Colon (tissue), 2 donors: ENCODE measurements around the gene FBXW7.
"Not testable (repeated sequence)": the region's sequence is repeated elsewhere in the genome, so short reads cannot be mapped to it uniquely, and the experiment has no call there.

Source experiments
- FAIRE-seq: peaks from 2 replicates; lab custom pipeline; 2012; peaks lifted over from hg19 to GRCh38; lab: Jason Lieb, UNC
- donor health status: control.
- donor health status: control.

Gene FBXW7

DNA sequence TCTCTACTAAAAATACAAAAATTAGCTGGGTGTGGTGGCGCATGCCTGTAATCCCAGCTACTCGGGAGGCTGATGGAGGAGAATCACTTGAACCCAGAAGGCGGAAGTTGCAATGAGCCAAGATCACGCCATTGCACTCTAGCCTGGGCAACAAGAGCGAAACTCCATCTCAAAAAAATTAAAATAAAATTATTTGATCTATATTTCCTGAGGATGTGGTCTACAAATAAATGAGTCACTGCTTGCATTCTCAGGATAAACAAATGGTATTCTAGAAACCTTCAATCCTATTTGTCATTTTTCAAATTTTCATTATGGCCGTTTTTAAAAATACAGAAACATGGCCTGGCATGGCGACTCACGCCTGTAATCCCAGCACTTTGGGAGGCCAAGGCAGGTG lies 8.6 kb upstream of the FBXW7 start:
- not testable (repeated sequence) for FAIRE-seq

DNA sequence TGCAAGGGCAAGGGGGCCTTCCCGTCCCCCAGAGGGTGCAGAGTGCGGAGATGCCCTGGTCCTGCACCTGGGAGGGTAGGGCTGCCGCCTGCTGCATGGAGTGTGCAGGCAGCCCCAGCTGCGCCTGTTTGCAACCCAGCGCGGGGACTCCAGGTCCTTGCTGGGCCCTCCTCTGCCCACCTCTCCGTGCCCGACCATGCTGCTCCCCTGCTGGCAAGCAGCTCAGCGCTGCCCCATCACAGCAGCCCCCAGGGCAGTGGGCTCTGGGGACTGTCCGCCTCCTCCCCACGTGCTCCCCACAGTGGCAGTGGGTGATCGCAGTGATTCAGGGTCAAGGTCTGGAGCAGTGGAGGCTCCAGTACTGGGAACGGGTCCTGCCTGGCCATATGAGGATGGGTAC lies 5.0 kb upstream of the FBXW7 start:
- no peak for FAIRE-seq

DNA sequence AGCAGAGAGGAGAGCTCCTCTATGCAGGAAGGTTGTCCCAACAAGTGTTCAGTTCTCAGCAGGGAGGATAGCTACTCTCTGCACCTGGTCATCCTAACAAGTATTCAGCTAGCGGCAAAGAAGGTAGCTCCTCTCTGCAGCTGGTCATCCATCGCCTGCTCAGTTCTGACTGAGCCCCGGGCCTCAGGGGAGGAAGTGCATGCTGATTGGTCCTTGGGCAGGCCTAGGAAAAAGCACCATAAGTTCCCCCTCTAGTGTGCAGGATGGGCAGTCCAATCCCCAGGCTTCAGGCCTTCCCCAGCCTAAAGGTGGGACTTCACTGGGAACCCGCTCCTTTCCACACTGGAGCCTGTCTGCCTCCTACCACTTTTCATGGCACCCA lies 4.4 kb upstream of the FBXW7 start:
- no peak for FAIRE-seq

DNA sequence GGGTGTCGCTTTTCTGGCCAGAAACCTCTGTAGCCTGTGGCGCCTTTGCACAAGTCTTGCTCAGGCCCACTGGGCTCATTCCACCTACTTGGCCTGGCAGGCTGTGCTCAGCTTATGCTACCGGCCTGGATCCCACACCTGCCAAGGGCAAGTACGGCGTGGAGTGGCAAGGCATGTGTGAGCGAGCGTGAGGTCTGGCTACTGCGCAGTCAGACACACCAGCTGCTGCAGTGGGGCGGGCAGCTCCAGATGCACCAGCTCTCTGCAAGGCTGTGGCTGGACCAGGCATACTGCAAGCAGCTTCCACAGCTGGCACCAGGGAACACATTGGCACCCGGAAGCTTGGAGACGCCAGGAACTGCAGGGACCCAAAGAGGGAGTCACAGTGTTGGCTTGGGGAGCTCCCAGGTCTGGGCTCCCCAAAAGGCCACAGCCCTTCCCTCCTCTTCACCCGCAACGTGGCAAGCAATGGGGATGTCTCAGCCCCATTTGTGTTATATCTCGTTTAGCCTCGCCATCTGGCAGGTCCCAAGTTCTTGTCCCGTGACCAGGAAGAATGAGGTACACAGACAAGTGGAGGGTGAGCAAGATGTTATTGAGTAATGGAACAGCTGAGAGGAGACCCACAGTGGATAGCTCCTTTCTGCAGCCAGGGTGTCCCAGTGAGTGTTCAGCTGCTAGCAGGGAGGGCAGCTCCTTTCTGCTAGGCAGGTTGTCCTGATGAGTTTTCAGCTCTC lies 3.8 kb upstream of the FBXW7 start:
- no peak for FAIRE-seq

DNA sequence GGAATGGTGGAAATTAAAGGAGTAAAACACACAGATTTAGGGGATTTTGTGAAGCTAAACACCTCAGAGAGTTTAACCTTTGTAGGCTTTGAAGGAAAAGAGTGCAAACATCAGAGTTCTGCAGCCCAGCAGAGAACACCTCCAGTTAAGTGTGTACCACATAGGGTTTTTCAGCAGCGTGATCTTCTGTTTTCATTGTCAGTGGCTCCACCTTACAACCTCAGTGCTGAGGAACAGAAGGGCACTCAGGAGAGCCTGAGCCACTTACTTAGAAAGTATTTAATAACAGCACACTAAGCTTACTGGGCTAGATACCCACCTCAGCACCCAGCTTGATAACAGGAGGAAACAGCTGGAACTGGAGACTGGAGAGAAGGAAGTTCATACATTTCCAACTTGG lies 2.0 kb upstream of the FBXW7 start:
- FAIRE-seq: no peak

DNA sequence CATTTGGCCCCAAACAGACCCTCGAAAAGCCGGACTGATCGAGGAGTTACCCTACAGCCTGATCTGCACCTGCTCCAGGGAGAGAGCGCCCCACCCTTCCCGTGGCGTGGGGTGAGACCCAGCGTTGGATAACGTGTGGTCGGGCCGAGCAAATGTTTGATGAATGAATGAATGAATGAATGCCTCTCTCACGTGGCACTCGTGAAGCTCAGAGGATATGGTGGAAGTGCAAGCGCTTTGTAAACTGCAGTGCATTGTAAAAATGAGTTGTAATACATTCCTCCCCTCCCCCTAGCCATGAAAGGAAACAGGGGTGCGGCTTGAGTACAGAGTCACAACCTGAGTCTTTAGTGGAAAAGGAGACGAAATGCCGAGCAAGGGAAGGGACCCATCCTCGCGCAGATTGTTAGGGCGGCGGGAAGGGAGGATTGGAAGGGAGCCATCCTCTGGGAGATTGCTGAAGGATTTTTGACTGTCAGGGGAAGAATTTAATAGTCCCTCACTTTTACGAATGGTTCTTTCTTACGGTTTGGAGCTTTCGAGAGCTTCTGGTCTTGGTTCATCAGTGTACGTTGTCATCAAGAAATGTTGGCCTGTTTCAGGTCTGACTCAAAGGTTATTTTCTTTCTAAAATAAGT lies 772 bp upstream of the FBXW7 start:
- no peak for FAIRE-seq

DNA sequence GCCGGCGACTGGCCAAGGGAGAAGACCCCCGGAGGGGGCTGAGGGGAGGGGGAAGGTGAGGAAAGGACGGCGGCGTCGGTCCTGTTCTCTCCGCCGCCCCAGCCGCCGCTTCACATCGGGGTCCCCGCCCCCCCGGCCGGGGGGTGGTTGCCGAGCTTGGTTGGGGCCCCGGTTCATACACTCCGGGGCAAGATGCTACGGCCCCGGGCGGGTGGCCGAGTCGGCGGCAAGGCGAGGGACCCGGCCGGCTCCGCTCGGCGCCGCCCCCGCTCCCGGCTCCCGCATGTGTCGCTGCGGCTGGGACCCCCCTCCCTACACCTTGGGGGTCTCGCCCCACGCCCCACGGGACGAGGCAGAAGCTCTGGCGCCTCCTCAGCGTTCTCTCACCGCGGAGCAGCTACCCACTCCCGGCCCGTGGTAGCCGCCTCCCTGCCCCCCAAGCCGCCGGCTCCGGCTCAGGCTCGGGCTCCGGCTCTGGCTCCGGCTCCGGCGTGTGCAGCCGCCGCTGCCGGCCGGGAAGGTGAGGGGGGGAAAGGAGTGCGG lies 461 bp downstream of the FBXW7 start:
- no peak for FAIRE-seq

DNA sequence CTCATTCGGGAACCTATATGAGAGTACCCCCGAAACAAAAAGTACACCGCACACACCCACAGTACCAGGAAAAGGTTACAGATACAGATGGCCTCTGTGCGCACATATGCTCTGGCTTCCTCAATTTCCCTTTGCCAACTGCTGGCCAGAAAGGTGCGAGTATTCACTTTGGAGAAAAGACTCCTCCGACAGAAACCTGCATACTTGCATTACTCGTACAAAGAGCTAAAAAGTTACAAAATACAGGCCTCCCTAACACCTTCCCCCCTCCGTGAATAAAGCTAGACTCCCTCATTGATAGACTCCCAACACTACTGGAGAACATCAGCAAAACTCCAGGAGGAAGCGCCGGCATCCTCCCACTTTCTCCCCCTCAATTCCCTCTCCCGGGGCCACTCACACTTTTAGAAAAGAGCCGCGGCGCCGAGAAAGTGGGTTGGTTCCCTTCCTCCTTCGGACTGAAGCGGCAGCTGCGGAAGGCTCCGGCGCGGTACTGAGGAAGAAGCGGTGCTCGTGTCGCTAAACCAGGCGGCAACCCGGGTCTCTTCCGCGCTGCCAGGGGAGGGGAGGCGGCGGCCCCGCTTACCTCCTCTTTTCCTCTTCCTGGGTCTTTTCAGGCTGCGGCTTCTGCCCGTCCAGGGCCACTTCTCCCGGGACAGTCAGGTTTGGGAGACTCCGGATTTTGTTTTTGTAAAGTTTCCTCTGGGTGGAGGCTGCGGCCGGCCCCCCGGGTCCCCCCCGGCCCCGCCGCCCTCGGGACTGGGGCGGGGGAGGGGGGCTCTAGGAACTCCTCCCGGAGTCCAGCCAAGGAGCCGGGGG lies 1.1 kb downstream of the FBXW7 start:
- FAIRE-seq: no peak

DNA sequence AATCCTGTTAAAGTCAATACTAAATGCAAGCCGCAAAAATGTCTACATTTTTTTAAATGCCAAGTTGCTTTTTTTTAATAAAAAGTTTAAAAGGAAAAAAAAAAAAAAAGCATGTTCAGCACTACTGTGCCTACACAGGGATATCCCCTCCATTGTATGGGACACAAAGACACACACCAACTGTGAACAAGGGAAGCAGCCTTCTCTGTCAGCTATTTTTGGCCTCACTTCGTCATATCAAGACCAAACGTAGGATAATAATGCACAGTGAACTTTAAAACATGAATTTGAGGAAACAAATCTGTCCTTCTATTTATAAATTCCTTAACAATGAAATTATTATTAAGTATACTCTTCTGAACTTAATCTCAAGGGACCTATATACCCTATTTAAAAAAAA lies 4.4 kb downstream of the FBXW7 start:
- no peak for FAIRE-seq

DNA sequence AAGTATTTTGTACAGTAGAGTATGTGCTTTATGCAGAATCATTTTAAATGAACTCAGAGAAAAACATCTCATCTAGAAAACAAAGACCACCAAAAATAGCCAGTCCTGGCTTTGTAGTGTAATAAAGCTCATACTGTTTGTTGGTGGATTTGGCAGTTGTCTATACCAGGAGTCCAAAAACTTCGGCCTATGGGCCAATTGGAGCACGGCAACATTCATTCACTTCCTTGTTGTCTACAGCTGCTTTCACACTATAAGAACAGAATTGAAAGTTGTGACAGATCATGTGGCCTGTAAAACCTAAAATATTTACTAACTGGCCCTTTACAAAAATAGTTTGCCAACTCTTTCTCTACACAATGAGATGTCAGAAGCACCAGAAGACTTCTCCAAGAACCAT lies 5.3 kb downstream of the FBXW7 start:
- no peak for FAIRE-seq

DNA sequence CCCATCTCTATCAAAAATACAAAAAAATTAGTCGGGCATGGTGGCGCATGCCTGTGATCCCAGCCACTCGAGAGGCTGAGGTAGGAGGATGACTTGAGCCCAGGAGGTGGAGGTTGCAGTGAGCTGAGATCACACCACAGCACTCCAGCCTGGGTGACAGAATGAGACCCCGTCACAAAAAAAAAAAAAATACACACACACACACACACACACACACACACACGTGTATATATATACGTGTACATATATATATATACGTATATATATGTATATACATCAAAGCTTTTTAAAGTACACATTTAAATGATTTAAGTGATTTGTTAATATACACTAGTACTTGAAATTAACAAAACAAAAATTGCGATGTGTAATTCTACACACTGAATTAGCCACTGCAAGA lies 6.0 kb downstream of the FBXW7 start:
- FAIRE-seq: no peak

DNA sequence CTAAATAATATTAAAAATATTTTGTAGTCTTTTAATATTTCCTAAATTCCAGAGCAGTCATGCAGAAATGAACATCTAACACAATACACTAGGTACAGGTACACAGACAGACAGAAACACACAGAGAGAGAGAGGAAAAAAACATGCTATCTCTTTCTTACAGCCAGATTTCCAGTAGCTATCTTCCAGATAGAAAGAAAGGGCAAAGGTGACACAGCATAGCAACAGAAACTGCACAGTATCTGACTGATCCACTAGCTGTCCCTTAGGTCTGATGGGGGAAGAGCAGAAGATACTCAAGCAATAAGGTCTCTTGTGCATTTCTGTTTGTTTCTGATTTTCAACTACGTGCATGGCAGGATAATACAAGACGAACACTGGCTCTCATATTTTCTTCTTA lies 7.8 kb downstream of the FBXW7 start:
- FAIRE-seq: no peak

DNA sequence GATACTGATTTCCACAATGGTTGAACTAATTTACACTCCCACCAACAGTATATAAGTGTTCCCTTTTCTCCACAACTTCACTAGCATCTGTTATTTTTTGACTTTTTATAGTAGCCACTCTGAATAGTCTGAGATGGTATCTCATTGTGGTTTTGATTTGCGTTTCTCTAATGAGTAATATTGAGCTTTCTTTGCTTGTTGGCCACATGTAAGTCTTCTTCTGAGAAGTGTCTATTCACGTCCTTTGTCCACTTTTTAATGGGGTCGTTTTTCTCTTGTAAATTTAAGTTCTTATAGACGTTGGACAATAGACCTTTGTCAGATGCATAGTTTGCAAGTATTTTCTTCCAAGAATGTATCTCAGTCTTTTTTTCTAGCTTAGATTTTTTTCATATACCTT lies 10.0 kb downstream of the FBXW7 start:
- FAIRE-seq: no peak

DNA sequence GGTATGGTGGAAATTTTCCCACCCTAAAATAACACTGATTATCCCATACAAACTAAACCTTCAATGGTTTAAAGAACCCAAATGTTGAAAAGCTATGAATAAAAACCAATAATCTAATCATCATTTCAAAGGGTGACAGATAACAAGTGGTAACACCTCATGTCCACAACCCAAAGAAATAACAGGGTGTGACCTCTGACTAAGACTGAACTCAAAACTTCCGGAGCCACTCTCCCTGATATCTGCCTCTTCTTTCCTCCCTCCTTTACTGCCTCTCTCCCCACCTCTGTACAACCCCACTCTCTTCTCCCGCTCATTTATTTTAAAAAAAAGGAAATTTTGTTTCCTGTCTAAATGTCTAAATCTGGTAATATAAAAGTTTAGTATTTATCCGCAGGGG lies 11.5 kb downstream of the FBXW7 start:
- no peak for FAIRE-seq

DNA sequence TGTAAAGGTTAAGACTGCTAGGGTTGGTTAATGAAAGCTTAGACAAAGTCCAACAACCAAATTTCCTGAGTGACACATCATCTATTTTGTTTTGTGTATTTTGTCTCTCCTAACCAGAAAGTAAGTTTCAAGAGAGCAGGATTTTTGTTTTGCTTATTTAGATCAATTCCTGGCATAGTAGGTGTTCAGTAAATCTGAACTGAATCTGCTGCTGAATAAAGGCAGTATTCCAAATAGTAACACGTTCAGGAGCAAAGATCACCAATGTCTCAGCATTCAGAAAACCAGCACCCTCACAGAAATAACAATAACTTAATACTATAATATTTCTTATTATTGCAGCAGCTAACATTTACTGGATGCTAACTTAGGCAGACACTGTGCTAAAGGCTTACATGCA lies 12.2 kb downstream of the FBXW7 start:
- FAIRE-seq: no peak

DNA sequence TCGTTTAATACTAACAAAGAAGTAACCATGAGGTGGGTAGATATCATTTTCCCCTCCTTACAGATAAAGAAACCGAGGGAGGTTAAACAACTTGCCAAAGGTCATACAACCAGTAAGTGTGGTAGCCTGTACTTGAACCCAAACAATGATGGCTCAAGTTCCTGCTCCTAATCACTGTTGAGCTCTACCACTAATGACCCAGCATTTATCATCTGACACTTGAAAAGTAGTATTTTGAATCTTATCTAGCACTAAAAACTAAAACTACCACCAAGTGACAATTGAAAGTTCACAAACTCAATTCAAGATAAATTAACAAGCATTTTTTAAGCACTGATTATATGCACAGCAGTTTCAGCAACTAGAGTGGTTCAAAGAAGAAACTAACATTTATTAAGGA lies 13.1 kb downstream of the FBXW7 start:
- no peak for FAIRE-seq

DNA sequence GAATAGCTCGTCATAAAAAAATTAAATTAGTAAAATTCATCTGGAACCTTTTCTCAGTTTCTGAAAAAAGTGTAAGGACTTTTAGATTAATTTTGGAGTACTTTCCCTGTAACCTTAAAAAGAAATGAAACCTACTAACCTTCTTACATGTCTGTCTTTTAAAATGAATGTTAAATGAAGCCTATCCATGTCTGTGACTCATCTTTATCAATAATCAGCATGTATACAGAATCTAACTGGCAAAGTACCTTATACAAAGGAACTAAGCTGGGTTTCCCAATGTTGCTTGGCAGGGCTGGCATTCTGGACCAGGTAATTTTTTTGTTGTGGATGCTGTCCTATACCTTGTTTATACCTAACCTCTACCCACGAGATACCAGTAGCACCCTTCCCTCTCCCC lies 13.6 kb downstream of the FBXW7 start:
- no peak for FAIRE-seq

DNA sequence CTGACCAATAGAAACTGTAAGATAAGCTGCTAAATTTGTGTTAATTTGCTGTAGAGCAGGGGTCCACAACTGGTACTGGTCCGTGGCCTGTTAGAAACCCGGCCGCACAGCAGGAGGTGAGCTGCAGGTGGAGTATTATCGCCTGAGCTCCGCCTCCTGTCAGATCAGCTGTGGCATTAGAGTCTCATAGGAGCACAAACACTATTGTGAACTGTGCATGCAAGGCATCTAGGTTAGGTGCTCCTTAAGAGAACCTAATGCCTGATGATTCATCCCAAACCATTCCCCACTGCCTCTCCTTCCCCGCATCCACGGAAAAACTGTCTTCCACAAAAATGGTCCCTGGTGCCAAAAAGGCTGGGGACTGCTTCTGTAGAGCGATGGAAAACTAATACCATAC lies 19.7 kb downstream of the FBXW7 start:
- FAIRE-seq: no peak

DNA sequence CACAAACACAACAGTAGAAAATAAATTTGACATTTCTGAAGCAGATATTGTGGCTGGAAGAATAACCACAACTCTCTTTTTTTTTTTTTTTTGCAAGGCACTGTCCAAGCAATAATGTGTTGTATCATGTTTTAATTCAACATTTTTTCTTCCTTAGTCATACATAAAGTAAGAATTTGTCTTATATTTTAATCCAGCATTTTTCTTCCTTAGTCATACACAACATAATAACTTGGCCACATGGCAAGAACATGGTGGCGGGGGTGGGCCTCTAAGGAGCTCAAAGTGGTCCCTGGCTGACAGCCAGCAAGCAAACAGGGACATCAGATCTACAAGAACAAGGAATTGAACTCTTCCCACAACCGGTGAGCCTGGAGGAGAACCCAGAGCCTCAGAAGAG lies 20.2 kb downstream of the FBXW7 start:
- FAIRE-seq: no peak

DNA sequence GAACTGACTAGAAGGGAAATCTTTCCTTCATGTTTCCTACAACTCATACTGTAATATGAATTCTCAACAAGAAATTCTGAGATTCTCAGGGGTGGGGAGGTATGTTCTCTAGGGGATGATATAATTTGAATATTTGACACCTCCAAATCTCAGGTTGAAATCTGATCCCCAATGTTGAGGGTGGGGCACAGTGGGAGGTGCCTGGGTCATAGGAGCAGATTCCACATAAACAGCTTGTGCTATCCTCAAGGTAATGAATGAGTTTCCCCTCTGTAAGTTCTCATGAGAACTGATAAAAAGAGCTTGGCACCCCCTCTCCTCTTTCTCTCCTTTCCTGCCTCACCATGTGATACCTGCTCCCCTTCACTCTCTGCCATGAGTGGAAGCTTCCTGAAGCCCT lies 21.5 kb downstream of the FBXW7 start:
- FAIRE-seq: no peak

DNA sequence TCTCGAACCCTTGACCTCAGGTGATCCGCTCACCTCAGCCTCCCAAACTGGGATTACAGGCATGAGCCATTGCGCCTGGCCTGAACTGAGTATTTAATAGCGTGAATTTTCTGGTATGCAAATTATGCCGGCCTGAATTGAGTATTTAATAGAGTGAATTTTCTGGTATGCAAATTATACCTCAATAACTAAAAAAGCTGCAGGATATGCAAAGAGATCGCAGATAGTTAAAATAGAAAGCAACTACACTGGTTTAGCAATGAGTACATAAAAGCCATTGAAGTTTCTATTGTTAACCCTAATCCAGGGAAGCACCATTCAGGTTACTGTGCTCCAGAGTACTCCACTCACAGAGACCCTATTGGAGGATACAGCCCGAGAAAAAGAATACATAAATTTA lies 22.8 kb downstream of the FBXW7 start:
- FAIRE-seq: no peak

DNA sequence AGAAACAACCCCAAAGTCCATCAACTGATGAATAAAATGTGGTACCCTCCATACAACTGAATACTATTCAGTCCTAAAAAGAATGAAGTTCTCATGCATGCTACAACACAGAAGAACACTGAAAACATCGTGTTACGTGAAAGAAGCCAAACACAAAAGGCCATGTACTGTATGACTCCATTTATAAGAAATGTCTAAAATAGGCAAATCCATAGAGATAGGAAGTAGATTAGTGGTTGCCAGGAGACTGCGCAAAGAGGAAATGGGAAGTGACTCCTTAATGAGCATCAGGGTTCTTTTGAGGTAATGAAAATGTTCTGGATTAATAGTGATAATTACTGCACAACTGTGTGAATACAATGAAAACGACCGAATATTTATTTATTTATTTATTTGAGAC lies 23.4 kb downstream of the FBXW7 start:
- no peak for FAIRE-seq
